NCI-H1092 (cell line): ENCODE results near the gene WDFY4.

Experiments
- DNase-seq: peaks from one replicate; lab custom pipeline; 2025; lab: John Stamatoyannopoulos, UW

Gene WDFY4

GRCh38 chr10:48817141-48817540 lies 132.5 kb downstream of the WDFY4 start:
- DNase-seq = no peak

GRCh38 chr10:48818081-48818480 lies 133.4 kb downstream of the WDFY4 start:
- no peak for DNase-seq

- DNase-seq = no peak
These were observed 134.3 kb downstream of the WDFY4 start for GRCh38 chr10:48818861-48819520.

GRCh38 chr10:48819783-48820182 lies 135.1 kb downstream of the WDFY4 start:
- DNase-seq = no peak

GRCh38 chr10:48820231-48820630 lies 135.6 kb downstream of the WDFY4 start:
- no peak for DNase-seq

GRCh38 chr10:48820699-48821098 lies 136.0 kb downstream of the WDFY4 start:
- no peak for DNase-seq

GRCh38 chr10:48821111-48821510 lies 136.4 kb downstream of the WDFY4 start:
- no peak for DNase-seq

DNA sequence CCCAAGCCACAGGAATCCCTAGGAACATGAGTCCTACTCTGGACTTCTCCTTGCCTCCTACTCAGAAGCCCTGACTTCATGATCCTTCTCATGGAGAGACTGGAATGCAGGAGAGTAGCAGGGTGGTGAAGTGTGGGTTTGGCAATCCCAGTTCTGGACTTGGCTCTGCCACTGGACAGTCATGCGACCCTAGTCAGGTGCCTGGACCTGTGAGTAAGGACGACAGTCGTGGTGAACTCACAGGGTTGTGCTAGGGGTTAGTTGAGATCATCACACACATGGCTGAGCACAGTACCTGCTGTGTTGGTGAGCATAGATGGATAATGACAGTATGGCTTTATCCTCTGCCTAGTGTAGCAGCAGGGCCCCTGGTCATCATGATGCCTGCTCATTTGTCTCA lies 137.0 kb downstream of the WDFY4 start:
- no peak for DNase-seq

DNA sequence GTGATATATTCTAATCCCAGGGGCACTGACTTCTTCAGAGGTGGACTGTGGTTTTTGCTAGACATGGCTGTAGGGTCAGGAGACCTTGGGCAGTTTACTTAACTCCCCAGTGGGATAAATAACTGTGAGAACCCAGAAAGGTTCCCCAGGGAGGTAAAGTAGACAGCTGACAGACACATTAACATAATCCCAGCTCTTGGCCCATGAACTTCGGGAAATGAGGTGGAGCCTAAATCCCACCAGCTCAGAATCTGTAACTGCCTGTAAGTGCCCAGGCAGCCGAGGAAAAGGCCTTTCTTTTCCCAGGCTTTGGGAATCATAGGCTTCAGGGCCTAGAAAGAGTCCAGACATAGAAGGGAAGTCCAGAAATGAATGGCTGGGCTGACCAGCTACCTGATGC lies 149.0 kb downstream of the WDFY4 start:
- DNase-seq = no peak

DNA sequence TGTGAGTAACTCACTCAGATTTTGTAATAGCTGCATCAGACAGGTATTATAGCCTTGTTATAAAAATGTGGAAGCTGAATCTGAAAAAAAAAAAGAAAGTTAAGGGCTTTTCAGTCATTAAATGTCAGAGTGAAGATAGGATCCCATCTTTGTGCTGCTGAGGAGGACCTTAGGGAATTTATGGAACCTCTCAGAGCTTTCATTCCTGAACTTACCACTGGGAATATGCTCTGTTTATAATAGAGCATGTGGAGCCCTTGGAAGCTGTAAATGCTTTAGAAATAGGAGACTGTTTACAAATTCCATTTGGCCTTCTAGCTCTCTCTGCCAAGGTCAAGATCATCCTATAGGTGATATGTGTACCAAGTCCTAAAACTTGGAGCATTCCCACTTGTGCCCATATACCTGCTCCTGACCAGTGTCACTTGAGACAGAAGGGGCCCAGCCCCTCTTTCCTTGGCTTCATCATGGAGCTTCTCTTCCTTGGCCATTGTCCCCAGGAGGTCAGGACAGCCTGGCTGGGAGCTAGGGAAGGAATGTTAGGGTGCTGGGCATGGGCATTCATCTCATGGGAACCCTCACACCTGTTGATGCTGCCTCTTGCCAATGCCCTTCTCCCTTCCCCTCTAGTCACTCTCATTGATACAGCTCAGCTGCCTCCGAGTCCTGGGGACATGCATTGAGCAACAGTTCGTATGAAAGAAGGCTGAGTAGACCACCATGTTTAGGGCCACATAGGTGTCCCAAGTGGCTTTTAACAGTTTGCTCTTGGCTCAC lies 149.7 kb downstream of the WDFY4 start:
- no peak for DNase-seq

DNA sequence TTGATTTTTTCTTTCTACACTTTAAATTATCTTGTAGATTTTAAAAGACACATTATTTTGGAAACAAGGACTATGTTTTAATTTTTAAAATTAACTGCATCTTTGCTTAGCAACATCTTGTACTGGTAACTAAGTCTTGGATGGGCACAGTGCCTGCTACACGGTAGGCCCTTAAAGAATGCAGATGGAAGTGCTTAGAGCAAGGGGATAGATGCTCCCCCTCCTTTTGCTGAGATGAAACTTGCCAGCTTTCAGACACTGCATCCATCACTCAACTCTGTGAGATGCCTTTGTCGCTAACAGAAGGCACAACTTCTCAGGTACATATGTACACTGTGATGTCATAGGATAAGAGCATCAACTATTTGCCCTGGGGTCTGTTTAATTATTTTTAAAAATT lies 151.1 kb downstream of the WDFY4 start:
- no peak for DNase-seq

DNA sequence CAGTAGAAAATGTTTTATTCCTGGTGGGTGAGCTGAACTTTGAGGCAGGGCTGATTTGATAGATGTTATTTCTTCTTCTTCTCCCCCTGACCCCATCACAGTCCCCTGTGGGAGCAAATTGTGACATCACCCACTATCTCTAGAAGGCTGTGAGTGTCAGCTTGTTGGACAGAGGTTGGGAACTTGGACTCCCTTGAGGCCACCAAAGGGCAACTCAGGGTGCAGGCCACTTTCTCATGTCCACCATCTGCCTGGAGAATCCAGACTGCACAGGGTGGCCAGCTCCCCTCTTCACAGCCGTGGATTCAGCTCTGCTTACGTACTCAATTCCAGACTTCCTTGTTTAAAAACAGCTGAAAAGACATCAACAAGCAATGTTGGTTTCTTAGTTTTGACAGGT lies 151.9 kb downstream of the WDFY4 start:
- no peak for DNase-seq

GRCh38 chr10:48838834-48839233 lies 154.2 kb downstream of the WDFY4 start:
- DNase-seq = no peak

DNA sequence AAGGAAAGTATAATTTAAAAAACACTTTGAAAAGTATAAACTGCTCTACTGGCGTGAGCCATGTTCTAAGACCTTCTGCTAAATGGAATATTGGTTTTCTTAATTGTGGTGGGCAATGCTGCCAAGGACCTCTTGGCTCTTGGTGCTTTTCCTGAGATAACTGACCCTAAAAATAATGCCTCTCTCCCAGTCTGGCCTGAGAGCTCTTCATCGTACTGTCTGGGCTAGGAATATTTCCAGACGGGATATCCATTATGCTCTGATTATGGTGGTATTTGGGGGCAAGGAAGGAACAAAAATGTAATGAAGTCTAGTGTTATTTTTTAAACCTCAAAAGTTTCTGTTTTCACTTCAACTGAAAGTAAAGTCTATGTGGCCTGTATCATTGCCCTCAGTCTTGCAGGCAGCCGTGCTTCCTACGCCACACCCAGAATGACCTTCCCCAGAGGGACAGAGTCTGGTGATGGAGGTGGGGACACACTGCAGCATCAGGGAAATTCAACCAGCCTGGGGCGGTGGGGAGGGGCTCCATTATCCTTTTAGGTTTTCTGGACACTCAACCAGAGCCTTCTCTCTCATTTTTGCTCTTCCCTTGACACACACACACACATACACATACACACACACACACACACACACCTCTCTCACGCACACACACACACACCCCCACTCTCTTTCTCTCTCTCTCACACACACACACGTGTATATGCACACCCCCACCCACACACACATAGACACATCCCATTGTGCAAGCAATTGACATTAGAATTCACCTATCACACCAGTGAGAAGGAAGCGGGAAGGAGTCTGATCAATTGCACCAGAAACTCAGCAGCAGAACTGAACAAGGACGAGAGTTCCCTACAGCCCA lies 155.4 kb downstream of the WDFY4 start:
- no peak for DNase-seq

DNA sequence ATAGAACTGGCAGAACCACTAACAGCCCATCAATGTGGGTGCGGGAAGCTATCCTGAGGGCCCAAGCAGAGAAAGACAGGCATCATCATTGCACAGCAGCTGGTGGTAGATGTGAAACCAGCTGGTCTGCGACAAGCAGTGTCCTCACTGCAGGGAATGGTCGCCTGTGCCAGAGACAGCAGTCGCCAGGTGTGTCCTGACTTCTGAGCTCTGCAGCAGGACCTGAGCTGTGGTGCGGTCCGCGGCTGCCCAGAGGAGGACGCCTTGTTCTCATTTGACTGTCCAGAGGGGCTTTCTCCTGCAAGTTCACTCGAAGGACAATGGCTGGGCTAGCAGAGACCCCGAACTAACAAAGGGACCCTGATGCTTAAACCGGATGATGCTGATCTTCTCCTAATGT lies 157.6 kb downstream of the WDFY4 start:
- DNase-seq = no peak

- DNase-seq = no peak
These were observed 158.5 kb downstream of the WDFY4 start for GRCh38 chr10:48843198-48843597.

GRCh38 chr10:48844616-48845015 lies 159.9 kb downstream of the WDFY4 start:
- DNase-seq = no peak

DNA sequence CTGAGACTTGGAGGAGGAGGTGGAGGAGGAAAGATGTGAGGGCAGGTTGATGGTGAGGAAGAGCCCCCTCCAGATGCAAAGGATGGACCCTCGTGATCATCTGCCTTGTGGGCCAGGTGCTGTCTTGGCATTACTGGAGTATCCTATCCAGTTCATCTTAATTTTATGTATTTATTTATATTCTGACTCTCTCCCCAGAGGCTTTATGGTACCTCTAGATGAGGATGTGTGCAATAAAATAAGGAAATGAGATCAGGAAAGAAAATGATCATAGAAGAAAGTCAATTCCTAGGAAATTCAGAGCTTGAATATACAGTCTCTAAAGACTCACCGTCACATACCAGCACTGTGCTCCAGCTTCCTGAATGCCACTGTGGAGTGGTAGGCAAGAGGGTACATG lies 160.8 kb downstream of the WDFY4 start:
- DNase-seq = no peak

DNA sequence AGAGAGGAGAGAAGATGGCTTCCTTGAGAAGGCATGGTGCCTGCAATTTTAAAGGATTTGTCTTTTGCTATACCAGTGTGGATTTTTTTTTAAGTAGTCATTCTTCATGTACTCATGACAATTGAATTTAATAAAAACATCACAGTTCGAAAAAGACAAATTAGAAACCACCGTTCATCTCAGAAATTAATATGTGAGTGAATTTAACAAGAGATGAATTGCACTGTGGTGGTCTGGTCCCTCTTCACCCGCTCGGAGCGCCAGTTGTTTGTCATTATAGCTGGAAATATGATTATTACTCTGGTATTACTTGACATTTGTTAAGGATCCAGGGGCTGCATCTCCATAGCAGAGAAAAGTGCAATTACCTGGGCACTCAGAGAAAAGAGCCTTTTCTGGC lies 163.0 kb downstream of the WDFY4 start:
- no peak for DNase-seq

DNA sequence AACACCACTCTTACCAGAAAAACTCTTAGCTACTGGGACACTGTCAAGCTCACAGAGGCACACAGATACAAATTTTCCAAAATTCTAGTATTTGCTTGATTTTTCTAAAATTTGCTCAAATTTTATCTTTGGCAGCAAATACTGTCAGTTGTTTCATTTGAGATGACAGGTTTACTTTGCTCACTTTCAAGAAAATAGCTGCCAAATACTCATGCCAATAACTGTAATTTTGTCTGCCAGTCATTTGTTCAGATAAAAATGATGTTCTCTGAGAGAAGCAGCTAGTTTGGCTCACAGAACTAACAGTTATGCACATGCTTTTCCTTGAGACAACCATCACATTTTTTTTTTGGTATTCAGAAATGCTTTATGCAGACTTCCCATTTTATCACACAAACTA lies 172.2 kb downstream of the WDFY4 start:
- DNase-seq = no peak

- DNase-seq = no peak
These were observed 187.6 kb downstream of the WDFY4 start for GRCh38 chr10:48872234-48872633.

GRCh38 chr10:48878091-48878490 lies 193.4 kb downstream of the WDFY4 start:
- DNase-seq = no peak

DNA sequence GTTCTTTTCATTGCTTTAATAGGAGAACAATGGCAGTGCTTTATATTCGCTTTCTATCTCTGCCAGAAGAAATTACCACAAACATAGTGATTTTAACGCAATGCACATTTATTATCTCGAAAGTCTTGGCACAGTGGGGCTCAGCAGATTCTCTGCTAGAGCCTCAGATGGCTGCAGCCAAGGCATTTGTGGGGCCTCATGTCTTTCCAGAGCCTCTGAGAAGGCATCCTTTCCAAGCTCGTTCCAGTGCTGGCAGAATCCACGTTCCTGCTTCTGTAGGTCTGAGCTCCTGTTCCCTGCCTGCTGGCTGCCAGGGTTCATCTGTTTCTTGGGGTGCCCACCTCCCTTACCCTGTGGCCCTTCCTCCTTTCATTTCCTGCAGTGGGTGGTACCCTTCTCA lies 194.8 kb downstream of the WDFY4 start:
- DNase-seq = no peak
